ENCODE data around the gene FNTB. TPM values are rescaled to one million over a fixed set of nuclear protein-coding genes. Genes with fewer than 3 reads are reported as not detected.

FNTB gene
- total RNA-seq, 1 donor from 2014 or later: 13.3 TPM

GRCh38 chr14:65044596-65044959 lies 57.9 kb downstream of the FNTB start:
- intact Hi-C loops (cut with DNase I): no loop called here
- DNase-seq (ENCODE audit: extremely low spot score in 2 of 2): no peak
- Histone ChIP-seq H3K36me3 (peaks cover 0 to 28% of the 10 kb centered on the region in 2 donors), H3K4me1 (no peaks in the 10 kb centered on the region), H3K27ac (no peak overlapping the region), H3K9me3 (no peaks in the 10 kb centered on the region), H3K27me3 (no peaks in the 10 kb centered on the region), H3K4me3 (no peak overlapping the region)
- TF ChIP-seq POLR2A (IDR thresholded peaks at IDR 0.05) (no peak), CTCF (IDR thresholded peaks at IDR 0.05) (no peak), POLR2AphosphoS5 (IDR thresholded peaks at IDR 0.05; ENCODE audit: insufficient read depth in 1 of 2, low read depth in 1 of 2) (no peak)

- H3K4me1 ChIP-seq: no peaks in the 10 kb centered on the region
- no peak overlapping the region for H3K27ac ChIP-seq
- TF ChIP-seq POLR2AphosphoS5 (IDR thresholded peaks at IDR 0.05; ENCODE audit: insufficient read depth in 1 of 2, low read depth in 1 of 2) (no peak), CTCF (IDR thresholded peaks at IDR 0.05) (no peak), POLR2A (IDR thresholded peaks at IDR 0.05) (no peak)
- intact Hi-C loops (cut with DNase I): no loop called here
- DNase-seq (ENCODE audit: extremely low spot score in 2 of 2): no peak
- no peaks in the 10 kb centered on the region for H3K27me3 ChIP-seq
- H3K36me3 ChIP-seq: peaks cover 0 to 28% of the 10 kb centered on the region in 2 donors
- no peaks in the 10 kb centered on the region for H3K9me3 ChIP-seq
- H3K4me3 ChIP-seq: no peak overlapping the region
These were observed 58.3 kb downstream of the FNTB start for GRCh38 chr14:65045006-65045405.

DNA sequence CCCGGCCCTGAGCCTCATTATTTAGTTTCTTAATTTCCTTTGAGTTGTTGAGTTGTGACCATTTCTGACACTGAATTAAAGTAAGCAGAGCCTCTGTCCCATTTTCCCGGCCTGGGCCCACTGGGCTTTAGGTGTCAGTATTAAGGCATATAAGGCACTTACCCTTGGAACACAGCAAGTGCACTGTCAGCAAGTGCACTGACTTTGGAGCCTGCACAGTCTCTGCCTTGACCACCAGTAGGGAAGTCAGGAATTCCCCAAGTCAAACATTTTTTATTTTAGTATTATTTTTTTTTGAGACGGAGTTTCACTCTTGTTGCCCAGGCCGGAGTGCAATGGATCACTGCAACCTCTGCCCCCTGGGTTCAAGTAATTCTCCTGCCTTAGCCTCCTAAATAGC lies 59.0 kb downstream of the FNTB start:
- Histone ChIP-seq H3K27ac (no peak overlapping the region), H3K4me1 (no peaks in the 10 kb centered on the region), H3K27me3 (no peaks in the 10 kb centered on the region), H3K4me3 (no peak overlapping the region), H3K36me3 (peaks cover 0 to 24% of the 10 kb centered on the region in 2 donors), H3K9me3 (no peaks in the 10 kb centered on the region)
- intact Hi-C loops (cut with DNase I): no loop called here
- TF ChIP-seq CTCF (IDR thresholded peaks at IDR 0.05): no peak
- TF ChIP-seq POLR2A (IDR thresholded peaks at IDR 0.05): no peak
- no peak for TF ChIP-seq POLR2AphosphoS5 (IDR thresholded peaks at IDR 0.05; ENCODE audit: insufficient read depth in 1 of 2, low read depth in 1 of 2)
- no peak for DNase-seq (ENCODE audit: extremely low spot score in 2 of 2)

GRCh38 chr14:65052832-65053231 lies 66.1 kb downstream of the FNTB start:
- intact Hi-C loops (cut with DNase I): no loop called here
- peaks cover 2% of the 10 kb centered on the region for H3K4me1 ChIP-seq
- H3K27me3 ChIP-seq: no peaks in the 10 kb centered on the region
- H3K27ac ChIP-seq: no peak overlapping the region
- no peak for TF ChIP-seq POLR2AphosphoS5 (IDR thresholded peaks at IDR 0.05; ENCODE audit: insufficient read depth in 1 of 2, low read depth in 1 of 2)
- TF ChIP-seq CTCF (IDR thresholded peaks at IDR 0.05): no peak
- no peak for TF ChIP-seq POLR2A (IDR thresholded peaks at IDR 0.05)
- H3K36me3 ChIP-seq: peaks cover 0 to 14% of the 10 kb centered on the region in 2 donors
- H3K4me3 ChIP-seq: no peak overlapping the region
- no peaks in the 10 kb centered on the region for H3K9me3 ChIP-seq
- DNase-seq (ENCODE audit: extremely low spot score in 2 of 2): no peak

GRCh38 chr14:65053466-65053865 lies 66.8 kb downstream of the FNTB start:
- no peak for DNase-seq (ENCODE audit: extremely low spot score in 2 of 2)
- TF ChIP-seq POLR2AphosphoS5 (IDR thresholded peaks at IDR 0.05; ENCODE audit: insufficient read depth in 1 of 2, low read depth in 1 of 2) (no peak), CTCF (IDR thresholded peaks at IDR 0.05) (no peak), POLR2A (IDR thresholded peaks at IDR 0.05) (no peak)
- no peak overlapping the region for H3K27ac ChIP-seq
- peaks cover 4% of the 10 kb centered on the region for H3K4me1 ChIP-seq
- no peaks in the 10 kb centered on the region for H3K27me3 ChIP-seq
- H3K9me3 ChIP-seq: no peaks in the 10 kb centered on the region
- peaks cover 0 to 14% of the 10 kb centered on the region in 2 donors for H3K36me3 ChIP-seq
- intact Hi-C loops (cut with DNase I): no loop called here
- no peak overlapping the region for H3K4me3 ChIP-seq
